ENCODE measurements around the gene RTEL1.

RTEL1 gene

DNA sequence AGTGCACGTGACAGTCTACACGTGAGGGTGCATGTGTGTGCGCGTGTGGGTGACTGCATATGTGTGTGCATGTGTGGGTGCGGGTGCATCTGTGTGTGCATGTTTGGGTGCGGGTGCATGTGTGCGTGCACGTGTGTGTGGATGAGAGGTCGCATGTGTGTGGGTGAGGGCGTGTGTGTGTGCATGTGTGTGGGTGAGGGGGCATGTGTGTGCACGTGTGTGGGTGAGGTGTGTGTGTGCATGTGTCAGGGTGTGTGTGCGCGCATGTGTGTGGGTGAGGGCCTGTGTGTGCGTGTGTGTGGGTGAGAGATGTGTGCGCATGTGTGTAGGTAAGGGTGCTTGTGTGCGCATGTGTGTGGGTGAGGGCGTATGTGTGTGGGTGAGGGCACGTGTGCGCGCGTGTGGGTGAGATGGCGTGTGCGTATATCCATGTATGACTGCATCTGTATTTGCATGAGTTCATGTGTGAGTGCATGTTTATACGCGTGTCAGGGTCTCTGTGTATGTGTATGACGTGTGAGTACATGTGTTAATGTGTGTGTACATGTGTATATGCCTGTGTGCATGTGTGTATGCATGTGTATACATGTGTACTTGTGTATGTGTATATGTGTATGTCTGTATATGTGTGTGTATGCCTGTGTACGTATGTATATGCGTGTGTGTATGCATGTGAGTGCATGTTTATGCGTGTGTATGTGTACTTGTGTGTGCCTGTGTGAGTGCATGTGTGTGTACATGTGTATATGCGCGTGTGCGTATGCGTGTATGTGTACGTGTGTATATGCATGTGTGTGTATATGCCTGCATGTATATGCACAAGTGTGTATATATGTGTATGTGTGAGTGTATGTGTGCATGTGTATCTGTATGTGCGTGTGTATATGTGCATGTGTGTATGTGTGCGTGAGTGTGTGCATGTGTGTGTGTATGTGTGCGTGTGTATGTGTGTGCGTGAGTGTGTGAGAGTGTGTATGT is 74.3 kb downstream of the RTEL1 start:
- DNase-seq = no peak

DNA sequence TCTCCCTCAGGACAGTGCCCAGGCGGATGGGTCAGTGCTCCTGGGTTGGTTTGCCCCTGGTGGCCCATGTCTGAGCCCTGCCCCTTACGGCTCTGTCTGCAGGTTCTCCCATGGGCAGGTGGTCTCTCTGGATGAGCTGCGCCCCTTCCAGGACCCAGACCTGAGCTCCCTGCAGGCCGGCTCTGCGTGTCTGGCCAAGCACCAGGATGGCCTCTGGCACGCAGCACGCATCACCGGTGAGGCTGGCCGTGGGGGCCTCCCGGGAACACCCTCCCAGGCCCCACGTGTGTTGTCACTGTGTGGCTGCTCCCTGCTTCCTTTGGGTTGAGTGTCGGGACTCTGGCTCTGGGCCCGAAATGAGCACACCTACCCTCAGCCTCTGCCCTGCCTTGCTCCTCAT is 75.0 kb downstream of the RTEL1 start:
- DNase-seq = no peak

DNA sequence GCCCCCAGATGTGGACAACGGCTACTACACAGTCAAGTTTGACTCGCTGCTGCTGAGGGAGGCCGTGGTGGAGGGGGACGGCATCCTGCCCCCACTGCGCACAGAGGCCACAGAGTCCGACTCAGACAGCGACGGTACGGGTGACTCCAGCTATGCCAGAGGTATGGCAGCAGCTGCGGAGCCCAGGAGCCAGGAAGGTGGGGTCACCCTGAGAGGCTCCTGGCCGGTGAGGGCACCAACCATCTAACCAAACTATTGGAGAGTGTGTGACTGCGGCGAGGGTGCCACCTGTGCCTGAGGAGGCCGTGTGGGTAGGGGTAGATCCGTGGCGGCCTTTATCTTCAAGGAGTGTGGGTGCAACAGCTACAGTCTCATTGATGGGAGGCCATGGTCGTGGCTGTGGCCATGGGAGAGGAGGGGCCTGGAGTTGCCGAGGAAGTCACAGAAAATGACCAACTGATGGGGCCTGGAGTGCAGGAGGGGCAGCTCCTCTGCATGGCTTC is 75.5 kb downstream of the RTEL1 start:
- no peak for DNase-seq

DNA sequence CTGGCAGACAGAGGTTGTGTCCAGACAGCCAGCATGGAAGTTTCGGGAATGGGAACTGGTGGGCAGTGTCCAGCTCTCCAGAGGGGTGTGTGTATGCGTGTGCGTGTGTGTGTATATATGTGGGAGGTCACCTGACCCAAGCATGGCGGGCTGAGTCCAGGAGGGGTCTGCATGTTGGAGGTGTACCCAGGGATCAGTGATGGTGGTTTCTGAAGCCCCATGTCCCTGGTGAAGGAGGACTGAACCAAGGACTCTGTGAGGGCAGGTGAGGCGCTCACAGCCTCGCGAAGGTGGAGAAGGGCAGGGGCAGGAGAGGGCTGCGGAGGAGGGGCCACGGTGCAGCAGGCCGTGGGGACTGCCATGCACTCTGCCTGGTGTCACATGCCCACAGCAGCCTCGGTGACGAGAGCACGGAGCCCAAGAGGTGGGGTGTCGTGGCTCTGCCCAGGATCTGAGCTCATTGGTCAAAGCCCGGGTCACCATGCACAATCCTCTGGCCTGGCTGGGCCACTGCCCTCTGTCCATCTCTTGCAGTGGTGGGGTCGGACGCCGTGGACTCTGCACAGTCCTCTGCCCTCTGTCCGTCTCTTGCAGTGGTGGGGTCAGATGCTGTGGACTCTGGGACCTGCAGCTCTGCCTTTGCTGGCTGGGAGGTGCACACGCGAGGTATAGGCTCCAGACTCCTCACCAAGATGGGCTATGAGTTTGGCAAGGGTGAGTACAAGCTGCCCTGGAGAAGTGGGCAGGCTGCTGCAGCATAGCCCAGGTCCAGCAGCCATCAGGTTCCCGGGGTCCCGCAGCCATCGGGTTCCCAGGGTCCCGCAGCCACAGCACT is 76.2 kb downstream of the RTEL1 start:
- no peak for DNase-seq

DNA sequence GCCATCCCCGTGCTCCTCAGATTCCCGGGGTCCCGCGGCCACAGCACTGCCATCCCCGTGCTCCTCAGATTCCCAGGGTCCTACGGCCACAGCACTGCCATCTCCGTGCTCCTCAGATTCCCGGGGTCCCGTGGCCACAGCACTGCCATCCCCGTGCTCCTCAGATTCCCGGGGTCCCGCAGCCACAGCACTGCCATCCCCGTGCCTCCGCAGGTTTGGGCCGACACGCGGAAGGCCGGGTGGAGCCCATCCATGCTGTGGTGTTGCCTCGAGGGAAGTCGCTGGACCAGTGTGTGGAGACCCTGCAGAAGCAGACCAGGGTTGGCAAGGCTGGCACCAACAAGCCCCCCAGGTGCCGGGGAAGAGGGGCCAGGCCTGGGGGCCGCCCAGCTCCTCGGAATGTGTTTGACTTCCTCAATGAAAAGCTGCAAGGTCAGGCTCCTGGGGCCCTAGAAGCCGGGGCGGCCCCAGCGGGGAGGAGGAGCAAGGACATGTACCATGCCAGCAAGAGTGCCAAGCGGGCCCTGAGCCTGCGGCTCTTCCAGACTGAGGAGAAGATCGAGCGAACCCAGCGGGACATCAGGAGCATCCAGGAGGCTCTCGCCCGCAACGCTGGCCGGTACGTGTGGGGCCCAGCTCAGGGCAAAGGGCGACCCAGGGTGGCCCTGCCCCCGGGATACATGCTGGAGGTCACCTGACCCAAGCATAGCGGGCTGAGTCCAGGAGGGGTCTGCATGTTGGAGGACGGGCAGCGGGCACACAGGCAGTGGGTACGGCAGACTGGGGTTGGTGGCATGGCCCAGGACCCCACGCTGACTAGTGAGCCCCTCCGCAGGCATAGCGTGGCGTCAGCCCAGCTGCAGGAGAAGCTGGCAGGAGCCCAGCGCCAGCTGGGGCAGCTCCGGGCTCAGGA is 77.1 kb downstream of the RTEL1 start:
- no peak for DNase-seq

DNA sequence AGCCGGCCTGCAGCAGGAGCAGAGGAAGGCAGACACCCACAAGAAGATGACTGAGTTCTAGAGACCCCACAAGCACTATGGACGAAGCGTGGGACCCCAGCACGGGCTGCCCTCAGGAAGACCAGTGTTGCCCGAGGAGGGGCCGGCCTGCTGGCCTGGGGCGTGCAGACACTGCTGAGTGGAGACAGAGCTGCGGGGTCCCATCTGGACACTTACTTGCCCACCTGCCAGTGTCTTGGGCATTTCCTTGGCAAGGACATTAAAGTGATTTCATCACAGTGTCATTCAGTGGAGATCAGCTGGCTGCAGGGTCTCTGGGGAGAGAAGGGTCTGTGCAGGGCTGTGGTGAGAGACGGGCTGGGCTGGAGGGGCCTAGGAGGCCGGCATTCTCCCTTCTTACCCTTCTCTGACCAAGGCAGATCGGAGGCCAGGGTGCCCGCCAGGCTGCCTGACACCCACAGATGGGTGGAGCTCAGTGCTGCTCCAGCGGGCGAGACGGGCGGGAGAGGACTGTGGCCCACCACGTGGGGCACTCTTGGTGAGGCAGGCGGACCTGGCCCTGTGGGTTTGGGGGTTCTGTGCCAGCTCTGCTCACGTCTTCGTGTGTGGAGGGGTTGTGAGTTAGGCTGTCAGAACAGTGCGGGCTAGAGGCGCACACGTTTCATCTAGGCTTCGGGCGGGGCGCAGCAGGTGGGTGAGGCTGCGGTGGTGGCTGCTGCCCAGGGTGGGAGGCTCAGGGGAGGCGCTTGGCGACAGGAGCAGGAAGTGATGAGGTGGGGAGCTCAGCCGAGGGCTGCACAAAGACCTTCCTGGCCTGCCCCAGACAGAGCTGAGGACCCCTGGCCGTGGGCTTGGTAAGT is 78.0 kb downstream of the RTEL1 start, which contains the start of gene LIME1:
LIME1 (plus strand) TSS at position 806 of the 860 bp plus-strand sequence. CDS start 886 bp downstream, outside the sequence.
- no peak for DNase-seq

DNA sequence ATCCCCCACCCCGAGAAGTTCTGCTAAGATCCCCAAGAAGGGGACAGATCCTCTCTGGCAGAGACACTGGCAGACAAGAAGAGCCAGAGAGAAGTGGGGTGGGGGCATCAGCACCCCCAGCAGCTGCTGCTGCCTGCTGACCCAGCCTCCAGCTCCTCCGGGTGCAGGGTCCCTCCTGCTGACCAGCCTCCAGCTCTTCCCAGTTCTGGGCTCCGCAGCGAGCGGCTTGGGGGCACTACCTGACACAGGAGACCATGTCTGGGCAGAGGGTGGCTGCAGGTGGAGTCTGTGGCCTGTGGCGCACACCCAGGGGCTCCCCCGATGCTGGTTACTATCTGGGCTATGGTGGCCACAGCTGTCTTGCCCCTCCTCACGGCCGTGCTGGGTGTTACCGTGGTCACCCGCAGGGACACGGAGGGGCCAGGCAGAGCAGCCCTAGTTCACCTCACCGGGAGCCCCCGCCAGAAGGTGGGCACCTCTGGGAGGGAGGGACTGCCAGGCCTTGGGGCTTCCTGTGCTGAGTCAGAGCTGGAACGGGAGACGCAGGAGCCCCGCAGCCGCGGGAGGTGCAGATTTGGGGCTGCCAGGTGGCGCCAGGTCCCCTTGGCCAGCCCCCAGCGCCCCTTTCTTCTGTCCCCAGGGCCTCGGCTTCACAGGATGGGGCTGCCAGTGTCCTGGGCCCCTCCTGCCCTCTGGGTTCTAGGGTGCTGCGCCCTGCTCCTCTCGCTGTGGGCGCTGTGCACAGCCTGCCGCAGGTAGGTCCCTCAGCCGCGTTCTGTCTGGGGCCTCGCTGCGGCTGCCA is 79.0 kb downstream of the RTEL1 start:
- DNase-seq = no peak

DNA sequence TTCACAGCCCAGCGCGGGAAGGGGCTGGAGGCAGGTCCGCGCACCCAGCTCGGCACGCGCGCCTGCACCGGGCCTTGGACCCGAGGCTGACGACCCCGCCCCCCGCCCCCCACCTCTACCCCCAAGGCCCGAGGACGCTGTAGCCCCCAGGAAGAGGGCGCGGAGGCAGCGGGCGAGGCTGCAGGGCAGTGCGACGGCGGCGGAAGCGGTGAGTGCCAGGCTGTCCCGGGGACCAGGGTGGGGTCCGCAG is 79.5 kb downstream of the RTEL1 start:
- DNase-seq = no peak

DNA sequence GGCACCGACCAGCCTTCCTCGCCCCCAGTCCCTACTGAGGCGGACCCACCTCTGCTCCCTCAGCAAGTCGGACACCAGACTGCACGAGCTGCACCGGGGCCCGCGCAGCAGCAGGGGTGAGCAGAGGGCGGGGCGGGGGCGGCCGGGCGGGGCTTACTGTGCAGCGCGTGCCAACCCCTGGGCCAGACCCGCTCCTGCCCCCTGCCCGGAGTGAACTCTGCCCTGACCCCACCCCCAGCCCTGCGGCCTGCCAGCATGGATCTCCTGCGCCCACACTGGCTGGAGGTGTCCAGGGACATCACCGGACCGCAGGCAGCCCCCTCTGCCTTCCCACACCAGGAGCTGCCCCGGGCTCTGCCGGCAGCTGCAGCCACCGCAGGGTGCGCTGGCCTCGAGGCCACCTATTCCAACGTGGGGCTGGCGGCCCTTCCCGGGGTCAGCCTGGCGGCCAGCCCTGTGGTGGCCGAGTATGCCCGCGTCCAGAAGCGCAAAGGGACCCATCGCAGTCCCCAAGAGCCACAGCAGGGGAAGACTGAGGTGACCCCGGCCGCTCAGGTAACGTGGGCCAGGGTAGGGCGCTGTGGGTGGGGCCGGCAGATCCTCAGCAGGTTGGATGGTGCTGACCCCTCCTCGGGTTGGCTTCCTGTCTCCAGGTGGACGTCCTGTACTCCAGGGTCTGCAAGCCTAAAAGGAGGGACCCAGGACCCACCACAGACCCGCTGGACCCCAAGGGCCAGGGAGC is 80.0 kb downstream of the RTEL1 start:
- peak; percentile 19 for DNase-seq

DNA sequence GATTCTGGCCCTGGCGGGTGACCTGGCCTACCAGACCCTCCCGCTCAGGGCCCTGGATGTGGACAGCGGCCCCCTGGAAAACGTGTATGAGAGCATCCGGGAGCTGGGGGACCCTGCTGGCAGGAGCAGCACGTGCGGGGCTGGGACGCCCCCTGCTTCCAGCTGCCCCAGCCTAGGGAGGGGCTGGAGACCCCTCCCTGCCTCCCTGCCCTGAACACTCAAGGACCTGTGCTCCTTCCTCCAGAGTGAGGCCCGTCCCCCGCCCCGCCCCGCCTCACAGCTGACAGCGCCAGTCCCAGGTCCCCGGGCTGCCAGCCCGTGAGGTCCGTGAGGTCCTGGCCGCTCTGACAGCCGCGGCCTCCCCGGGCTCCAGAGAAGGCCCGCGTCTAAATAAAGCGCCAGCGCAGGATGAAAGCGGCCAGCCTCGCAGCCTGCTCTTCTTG is 80.6 kb downstream of the RTEL1 start:
- DNase-seq = peak; percentile 15

DNA sequence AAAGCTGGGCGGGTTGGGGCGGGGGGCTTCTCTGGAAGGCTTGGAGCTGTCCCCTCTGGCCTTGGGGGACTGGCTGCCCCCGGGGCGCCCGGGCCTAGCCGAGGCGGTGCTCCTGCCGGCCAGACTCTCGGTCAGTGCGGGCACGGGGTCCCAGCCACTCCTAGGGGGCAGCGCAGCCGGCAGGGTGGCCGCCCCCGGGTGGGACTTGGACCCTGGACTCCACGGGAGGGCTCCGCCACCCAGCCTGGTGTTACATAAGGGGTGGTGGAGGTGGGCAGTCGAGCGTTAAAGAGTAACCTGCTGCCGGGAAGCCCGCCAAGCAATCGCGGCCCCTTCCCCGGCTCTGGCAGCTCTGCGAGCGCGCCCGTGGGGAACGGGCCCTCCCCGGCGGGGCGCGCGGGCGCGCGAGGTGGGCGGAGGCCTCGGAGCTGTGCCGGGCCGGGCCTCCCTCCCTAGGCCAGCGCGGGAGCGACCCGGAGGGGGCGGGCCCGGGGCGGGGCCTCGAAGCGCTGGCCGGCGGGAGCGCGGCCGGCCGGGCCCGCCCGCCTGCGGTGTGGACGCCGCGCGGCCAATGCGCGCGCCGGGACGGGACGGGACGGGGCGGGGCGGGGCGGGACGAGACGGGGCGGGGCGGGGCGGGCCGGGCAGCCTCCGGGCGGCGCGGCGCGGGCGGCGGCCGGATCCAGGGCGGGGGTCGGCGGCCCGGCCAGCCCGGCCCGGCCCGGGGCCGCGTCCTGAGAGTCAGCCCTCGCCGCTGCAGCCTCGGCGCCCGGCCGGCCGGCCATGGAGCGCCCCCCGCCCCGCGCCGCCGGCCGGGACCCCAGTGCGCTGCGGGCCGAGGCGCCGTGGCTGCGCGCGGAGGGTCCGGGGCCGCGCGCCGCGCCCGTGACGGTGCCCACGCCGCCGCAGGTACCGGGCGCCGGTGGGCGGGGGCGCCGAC is 81.3 kb downstream of the RTEL1 start, which contains the start of gene SLC2A4RG:
SLC2A4RG (plus strand) TSS at position 647 of the 940 bp plus-strand sequence; CDS start at position 784, 137 bp downstream.
- DNase-seq = peak; percentile 70

DNA sequence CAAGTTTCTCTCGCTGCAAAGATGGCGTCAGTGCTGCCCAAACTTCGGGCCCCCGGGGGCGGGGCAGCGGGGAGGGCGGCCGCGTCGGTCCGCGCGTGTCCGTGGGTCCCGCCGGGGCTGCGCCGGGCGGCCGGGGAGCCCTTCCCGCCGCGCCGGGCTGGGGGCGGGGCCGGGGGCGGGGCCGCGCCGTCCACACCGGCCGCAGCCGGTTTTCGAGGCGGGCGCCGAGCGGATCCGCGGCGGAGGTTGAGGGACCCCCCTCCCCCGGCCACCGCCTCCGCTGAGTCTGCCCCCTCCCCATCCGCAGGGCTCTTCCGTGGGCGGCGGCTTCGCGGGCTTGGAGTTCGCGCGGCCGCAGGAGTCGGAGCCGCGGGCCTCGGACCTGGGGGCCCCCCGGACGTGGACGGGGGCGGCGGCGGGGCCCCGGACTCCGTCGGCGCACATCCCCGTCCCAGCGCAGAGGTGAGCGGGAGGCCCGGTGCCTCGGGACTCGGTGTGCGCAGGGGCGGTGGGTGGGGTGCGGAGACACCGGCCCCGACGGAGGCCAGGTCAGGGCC is 82.0 kb downstream of the RTEL1 start:
- peak; percentile 50 for DNase-seq

DNA sequence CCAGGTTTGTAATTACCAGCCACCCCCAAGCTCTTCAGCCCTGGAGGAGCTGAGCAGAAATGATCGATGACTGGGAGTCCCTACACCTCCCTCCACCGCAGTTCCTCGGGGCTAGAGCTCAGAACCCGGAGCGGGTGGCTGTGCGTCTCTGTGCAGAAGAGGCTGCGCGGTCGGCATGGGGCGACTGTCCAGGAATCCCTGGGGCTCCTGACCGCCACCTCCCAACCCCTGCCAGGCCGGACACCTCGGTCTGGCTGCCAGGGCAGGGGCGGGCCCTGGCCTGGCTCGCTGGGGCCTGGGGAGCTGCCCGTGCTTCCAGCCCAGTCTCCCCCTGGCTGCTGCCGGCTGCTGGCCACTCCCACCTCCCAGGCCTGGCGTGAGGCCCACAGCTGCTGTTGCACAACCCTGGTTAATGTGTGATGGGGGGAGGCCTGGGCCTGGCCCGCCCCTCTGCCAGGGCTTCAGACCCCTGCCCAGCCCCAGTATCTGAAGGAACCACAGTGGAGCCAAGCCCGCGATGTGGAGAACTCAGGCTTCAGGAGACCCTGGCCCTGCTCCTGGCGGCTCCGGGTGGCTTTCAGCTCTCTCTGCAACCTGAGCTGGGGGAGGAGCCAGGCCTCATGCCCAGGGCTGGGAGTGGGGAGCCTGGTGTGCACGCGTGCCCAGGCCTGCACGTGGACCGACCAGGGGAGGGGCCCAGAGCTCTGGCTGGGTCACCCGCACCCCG is 82.7 kb downstream of the RTEL1 start:
- peak; percentile 75 for DNase-seq

DNA sequence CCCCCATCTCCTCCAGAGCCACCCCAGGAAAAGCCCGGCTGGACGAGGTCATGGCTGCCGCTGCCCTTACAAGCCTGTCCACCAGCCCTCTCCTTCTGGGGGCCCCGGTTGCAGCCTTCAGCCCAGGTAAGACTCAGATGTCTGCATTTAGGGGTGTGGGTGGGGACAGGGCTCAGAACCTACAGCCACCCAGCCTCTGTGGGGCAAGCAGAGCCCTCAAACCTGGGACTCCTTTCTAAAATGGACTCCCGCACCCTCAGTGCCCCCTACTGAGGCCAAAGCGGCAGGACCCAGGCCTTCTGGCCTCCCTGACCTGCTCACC is 83.2 kb downstream of the RTEL1 start:
- DNase-seq = no peak

DNA sequence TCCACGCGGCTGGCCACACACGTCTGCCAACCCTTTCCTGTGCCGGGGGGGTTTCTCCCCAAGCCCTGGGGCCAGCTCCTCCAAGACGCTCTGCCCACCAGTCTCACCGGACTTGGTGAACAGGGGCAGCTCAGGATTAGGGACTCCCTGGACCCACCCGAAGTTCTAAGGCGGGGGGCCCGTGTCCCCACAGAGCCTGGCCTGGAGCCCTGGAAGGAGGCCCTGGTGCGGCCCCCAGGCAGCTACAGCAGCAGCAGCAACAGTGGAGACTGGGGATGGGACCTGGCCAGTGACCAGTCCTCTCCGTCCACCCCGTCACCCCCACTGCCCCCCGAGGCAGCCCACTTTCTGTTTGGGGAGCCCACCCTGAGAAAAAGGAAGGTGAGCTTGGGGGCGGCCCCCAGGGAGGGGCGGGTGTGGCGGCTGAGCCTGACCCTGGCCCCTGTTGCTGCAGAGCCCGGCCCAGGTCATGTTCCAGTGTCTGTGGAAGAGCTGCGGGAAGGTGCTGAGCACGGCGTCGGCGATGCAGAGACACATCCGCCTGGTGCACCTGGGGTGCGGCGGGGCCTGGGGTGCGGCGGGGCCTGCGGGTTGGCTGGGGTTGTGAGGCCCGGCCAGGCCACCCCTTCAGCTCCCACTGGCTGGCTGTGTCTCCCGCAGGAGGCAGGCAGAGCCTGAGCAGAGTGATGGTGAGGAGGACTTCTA is 83.7 kb downstream of the RTEL1 start:
- no peak for DNase-seq

DNA sequence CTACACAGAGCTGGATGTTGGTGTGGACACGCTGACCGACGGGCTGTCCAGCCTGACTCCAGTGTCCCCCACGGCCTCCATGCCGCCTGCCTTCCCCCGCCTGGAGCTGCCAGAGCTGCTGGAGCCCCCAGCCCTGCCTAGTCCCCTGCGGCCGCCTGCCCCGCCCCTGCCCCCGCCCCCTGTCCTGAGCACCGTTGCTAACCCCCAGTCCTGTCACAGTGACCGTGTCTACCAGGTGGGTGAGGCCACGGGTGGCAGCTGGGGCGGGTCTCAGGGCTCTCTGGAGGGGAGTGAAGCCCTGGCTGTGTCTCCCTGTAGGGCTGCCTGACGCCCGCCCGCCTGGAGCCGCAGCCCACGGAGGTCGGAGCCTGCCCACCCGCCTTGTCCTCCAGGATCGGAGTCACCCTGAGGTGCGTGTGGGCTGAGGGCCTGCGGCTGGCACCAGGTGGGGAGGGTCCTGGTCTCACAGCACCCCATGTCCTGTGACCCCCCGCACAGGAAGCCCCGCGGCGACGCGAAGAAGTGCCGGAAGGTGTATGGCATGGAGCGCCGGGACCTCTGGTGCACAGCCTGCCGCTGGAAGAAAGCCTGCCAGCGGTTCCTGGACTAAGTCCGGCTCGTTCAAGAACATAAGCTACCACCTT is 84.4 kb downstream of the RTEL1 start:
- DNase-seq = no peak
